HG02642 (cell line): ENCODE data around the gene SLC38A8.

Experiments
- ATAC-seq: cut with Tn5 transposase; IDR thresholded peaks from one replicate; pipeline ENCODE4 v1.9.1; 2021; ENCODE audit warnings: mild to moderate bottlenecking; ENCODE audit not compliant: unreplicated experiment, poor library complexity

The SLC38A8 gene

GRCh38 chr16:84033251-84034195 is 9.1 kb downstream of the SLC38A8 start:
- ATAC-seq, result no peak

- ATAC-seq, result no peak
Observed at GRCh38 chr16:84032458-84033178, 10.0 kb downstream of the SLC38A8 start.

DNA sequence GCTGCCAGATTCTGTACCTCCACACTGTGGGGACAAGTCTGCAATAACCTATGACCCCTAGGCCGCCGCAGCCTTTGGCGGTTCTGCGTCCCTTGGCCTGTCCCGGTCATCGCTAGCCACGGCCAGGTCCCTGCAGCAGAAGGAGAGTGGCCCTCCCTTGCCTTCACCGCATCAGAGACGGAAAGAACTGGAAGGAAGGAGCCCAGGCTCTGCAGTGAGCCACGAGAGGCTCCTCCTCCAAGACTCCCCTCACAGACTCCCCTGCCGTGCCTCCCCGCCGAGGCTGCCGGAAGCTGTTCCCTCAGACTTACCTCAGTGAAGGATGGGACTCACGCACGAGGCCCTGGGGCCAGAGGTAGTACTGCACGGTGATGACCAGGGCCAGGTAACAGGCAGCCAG is 11.0 kb downstream of the SLC38A8 start:
- ATAC-seq, result no peak

DNA sequence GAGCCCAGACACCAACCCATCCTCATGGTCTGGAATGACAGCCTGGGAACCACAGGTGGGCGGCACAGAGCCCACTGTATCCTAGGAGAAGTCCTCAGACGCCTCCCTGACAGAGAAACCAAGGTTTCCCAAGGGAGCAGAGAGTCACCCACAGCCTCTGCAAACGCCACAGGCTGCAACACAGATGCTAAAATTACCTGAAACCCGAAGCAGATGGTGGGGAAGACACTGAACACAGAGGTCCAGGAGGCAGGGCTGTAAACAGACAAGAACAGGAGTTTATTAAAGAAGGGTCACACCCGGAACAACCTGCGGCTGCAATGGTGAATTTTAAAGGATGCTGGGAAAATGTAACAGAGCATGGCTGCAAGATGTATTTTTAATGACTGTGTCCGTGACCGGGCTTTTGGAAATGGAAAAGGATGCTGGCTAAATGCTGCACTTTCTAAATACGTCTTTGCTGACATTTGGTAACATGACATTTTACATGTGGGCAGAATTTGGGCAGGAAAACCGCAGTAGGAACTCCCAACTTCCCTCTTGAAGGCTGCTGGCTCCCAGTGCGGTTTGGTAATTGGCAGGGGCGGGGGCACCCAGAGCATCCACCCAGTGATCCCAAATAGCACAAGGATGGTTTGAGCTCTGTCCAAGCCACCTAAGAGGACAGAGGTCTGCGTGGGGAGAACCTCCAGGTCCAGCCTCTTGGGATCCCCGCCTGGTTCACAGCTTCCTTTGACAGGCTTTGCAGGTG is 13.1 kb downstream of the SLC38A8 start:
- no peak for ATAC-seq

DNA sequence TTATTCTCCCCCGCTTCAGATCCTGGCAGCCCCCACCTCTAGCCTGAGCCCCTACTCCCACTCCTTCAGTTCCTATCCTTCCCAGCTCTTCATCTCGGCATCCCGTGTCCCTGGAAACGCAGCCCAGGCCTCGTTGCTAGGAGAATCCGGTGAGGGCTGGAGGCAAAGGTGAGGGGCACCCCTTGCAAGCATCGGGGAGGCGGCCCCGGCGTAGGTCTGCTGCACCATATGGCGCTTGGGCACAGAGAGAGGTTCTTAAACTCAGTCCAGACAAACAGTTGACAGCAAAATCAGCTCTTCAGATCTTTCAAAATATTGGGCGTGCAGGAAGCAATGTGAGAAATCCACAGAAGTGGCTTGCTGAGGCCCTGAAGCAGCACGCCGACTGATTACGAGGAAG is 15.0 kb downstream of the SLC38A8 start:
- ATAC-seq, result no peak

- no peak for ATAC-seq
Observed at GRCh38 chr16:84026606-84027005, 16.0 kb downstream of the SLC38A8 start.

- ATAC-seq, result no peak
Observed at GRCh38 chr16:84024854-84025253, 17.7 kb downstream of the SLC38A8 start.

DNA sequence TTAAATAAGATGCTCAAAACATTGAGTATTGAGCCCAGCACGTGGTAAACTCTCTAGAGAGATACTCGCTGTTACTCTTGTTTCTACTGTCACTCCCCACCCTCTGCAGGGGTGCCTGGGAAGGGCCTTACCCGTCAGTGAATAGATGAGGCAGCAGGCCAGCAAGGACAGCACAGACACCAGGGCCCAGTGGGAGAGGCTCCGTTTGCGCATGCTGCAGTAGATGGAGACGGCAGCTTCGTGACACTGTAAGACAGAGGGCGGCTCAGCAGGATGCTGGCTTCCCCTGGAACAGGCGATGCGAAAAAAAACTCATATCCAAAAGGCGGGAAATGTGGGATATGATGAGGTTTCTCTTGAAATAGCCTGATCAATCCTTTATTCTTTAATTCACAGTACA is 20.0 kb downstream of the SLC38A8 start:
- ATAC-seq, result no peak

DNA sequence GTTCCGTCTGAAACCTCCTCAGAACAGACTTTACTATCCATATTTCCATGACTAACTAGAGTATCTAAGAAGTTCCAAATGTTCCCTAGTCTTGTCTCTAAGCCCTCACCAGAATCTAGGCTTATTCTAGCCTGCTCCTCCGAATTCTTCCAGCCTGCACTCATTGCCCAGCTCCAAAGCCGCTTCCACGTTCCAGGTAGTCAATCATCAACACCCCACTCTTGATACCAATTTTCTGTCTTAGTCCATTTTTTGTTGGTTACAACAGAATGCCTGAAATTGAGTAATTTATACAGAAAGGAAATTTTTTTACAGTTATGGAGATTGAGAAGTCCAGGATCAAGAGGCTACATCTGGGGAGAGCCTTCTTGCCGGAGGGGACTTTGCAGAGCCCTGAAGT is 21.1 kb downstream of the SLC38A8 start:
- ATAC-seq, result no peak

DNA sequence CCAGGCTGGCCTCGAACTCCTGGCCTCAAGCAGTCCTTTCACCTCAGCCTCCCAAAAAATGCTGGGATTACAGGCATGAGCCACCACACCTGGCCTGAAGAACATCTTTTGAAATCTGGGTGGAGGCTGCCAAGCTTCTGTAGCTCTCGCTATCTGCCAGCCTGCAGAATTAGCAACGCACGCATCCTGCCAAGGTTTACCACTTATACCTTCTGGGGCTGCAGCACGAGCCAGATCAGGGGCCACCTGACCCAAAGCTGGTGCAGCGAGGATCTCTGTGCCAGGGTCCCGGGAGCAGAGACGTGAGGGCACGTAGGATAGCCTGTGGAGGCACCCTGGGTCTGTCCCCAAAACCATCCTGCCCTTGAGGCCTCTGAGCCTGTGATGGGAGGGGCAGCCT is 22.2 kb downstream of the SLC38A8 start:
- no peak for ATAC-seq

- ATAC-seq, result no peak
Observed at GRCh38 chr16:84018710-84019109, 23.9 kb downstream of the SLC38A8 start.

- ATAC-seq, result no peak
Observed at GRCh38 chr16:84016477-84016876, 26.1 kb downstream of the SLC38A8 start.

DNA sequence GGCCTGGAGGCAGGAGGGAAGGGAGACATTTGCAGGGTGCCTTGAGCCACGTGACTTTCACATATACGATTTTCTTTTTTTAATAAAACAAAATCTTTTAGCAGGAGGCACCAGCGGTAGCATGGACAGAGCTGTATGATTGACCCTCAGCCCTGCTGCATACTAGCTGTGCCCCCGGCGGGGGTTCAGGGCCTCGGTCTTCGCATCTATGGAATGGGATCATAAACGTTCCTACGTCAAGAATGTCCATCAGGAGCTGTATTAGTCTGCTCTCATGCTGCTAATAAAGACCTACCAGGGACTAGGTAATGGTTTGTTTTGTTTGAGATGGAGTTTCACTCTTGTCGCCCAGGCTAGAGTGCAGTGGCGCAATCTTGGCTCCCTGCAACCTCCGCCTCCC is 27.2 kb downstream of the SLC38A8 start:
- ATAC-seq, result no peak

- no peak for ATAC-seq
Observed at GRCh38 chr16:84014570-84015327, 27.8 kb downstream of the SLC38A8 start.

GRCh38 chr16:84013787-84014569 is 28.6 kb downstream of the SLC38A8 start:
- peak; percentile 81 for ATAC-seq

DNA sequence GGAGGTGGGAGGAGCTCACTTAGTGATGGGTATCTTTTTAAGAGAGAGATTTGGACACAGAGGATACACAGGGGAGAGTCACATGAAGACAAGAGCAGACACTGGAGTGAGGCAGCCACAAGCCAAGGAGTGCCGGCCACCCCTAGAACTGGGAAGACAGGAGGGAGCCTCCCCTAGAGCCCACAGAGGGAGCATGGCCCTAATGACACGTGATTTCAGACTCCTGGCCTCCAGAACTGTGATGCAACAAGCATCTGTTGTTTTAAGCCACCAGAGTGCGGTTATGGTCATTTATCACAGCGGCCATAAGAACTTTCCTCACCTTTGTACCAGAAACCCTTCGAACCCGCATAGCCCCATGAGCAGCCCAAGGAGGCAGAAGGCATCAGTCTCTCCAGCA is 33.3 kb downstream of the SLC38A8 start:
- no peak for ATAC-seq

DNA sequence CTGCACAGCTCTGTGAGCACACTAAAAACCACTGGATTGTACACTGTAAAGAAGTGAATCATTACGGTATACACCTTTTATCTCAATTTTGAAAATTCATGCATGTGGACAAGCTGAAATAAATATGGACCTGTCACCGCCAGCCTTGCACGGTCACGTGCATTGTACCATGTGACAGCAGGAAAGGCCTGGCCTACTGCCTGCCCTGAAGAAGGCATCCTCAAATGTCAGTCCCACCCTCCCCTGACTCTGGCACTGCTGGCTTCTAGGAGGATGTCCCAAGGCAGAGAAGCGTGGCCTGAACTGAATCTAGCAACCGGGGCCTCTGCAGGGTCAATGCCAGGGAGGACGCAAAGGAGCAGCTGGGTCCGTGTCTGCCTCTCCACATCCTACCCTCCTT is 34.6 kb downstream of the SLC38A8 start:
- no peak for ATAC-seq

GRCh38 chr16:84007520-84007919 is 35.1 kb downstream of the SLC38A8 start:
- ATAC-seq, result no peak

DNA sequence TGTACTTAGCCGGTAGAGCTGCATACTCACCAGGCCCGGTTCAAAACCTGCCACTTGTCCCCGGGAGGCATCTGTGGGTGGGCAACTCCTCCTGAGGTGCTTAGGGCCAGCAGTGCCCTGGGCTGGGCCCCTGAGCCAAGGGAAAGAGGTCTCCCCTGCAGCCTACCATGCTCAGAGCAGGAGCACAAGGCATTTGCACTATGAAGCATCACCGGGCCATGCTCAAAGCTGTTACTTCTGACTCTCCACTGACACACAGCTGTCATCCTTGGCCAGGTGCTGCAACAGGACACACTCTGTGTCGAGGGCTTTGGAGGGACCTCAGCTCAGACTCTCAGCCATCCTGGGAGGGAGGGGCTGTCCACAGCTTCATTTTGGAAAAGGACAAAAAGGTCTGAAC is 37.2 kb downstream of the SLC38A8 start:
- no peak for ATAC-seq
